GM12872 (cell line): ENCODE data around the gene FEN1.

Experiments used
- TF ChIP-seq, protein P1 (sequence below): IDR thresholded peaks from 3 replicates; pipeline ENCODE4 v1.5.1; 2011; ENCODE audit warnings: low read depth, mild to moderate bottlenecking, low read length, moderate library complexity; ENCODE audit not compliant: insufficient read depth

The FEN1 gene

GRCh38 chr11:61827571-61828378, 35.1 kb downstream of the FEN1 start, which contains the start of gene FADS2:
FADS2 (plus strand) TSS chr11:61828300; CDS start chr11:61828391, 91 bp downstream.
- TF ChIP-seq, protein P1, sequence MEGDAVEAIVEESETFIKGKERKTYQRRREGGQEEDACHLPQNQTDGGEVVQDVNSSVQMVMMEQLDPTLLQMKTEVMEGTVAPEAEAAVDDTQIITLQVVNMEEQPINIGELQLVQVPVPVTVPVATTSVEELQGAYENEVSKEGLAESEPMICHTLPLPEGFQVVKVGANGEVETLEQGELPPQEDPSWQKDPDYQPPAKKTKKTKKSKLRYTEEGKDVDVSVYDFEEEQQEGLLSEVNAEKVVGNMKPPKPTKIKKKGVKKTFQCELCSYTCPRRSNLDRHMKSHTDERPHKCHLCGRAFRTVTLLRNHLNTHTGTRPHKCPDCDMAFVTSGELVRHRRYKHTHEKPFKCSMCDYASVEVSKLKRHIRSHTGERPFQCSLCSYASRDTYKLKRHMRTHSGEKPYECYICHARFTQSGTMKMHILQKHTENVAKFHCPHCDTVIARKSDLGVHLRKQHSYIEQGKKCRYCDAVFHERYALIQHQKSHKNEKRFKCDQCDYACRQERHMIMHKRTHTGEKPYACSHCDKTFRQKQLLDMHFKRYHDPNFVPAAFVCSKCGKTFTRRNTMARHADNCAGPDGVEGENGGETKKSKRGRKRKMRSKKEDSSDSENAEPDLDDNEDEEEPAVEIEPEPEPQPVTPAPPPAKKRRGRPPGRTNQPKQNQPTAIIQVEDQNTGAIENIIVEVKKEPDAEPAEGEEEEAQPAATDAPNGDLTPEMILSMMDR: 0 out of 3 replicates have a peak, but pooled peaks have one; percentile 21

GRCh38 chr11:61828379-61828628, 35.6 kb downstream of the FEN1 start:
- TF ChIP-seq, protein P1: no peak

- TF ChIP-seq, protein P1: peak; percentile 67
These were observed 36.1 kb downstream of the FEN1 start for GRCh38 chr11:61828629-61829407.

DNA sequence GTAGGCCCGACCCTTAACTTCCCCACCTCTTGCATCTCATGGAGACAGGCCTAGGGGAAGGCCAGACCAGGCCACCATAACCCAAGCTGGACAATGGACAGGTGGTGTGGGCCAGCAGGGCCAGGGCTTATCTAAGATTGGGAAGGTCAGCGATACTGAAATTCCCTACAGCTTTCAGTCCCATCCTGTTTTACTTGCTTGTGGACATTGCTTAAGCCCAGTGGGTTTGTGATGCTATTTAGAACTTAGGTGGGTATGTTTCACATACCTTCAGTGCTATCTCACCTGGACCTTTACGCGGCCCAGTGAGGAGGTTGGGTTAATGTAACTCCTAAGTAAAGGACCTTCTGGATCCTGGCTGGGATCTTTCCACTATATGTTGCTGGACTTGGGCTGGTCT, 37.1 kb downstream of the FEN1 start:
- TF ChIP-seq, protein P1: no peak

DNA sequence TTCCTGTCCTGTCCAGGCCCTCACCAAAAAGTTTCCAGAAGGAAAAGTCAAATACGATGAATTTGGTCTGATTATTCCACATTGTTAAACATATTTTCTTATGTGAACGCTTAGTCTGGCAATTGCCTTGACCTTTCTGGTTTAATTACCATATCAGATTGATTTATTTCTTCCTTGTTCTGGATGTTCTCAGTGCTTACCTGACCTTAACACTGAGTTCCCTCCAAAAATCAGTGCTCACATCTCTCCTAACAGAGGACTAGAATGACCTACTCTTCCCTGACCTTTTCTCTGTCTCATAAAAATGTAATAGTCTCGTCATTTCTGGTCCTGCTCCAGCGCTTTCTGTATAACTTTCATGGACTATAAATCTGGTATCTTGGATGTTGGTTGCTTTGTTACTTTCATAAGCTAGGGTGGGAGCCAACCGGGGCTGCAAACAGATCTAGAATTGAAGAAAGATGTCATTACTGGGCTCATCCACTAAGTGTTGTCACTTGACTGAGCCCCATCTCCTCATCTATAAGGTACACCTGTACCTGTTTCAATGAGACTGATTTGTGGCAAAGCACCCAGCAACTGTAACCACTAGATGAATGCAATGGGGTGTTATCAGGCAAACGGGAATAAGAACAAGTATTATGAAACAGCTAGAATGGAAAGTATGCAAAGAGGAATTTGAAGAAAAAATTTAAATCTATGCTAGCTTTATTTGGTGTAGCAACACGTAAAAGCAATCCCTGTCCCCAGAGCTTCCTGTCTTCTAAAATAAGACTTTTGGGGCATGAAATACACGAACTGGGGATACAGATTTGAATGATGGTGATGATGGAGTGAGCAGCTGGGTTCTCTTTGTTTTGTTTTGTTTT, 37.8 kb downstream of the FEN1 start:
- TF ChIP-seq, protein P1: no peak

DNA sequence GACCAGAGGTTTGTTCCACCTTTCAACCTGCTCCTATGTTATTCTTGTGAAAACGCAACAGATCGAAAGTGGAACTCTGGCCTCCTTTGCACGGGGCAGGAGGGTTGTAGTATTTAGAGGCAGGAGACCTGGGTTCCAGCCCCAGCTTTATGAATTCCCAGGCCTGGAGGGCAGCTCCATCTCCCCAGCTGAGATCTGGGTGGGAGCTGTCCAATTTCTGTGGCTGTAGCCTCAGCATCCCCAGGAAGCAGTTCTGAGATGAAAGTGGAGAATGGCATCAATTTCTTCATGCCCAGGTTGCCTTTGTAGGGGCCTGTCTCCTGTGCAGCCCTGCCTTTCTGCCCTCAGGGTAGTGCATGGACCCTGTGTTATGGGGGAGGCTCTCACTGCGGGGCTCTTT, 39.5 kb downstream of the FEN1 start:
- TF ChIP-seq, protein P1: no peak

DNA sequence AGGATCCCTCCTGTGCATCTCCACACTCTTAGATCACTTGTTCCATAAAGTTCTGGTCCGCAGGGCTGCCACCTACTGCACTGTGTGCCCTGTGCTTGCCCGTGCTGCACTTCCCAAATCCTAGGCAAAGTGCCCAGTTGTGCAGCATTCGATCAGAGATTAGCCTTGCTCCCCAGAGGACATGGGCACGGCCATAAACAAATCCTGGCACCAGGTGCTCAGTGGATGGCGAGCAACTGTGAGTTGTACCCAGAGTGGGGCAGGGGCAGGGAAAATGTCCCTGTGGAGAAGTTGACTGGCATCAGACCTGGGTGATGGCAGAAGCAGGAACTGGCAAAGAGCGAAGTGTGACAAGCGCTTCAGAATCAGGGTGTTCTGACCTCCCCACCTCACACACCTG, 40.0 kb downstream of the FEN1 start:
- TF ChIP-seq, protein P1: no peak
